H9 (cell line): ENCODE results near the gene HIRA. TPM values are rescaled to one million over a fixed set of nuclear protein-coding genes. Genes with fewer than 3 reads are reported as not detected.

Experiments used
- DNase-seq: peaks from one replicate; pipeline ENCODE4 v3.0.0-alpha.2; 2017
- H2AFZ ChIP-seq: one replicate; pipeline ENCODE4 v1.6.1; 2013; ENCODE audit warnings: mild to moderate bottlenecking, low read length, control low read depth, moderate library complexity
- H2AK5ac ChIP-seq: 2 replicates; pipeline ENCODE4 v1.6.1; 2013; ENCODE audit warnings: low read length, control low read depth, mixed read lengths; ENCODE audit not compliant: insufficient read length
- H2BK120ac ChIP-seq: one replicate; pipeline ENCODE4 v1.6.1; 2013; ENCODE audit warnings: low read depth, mild to moderate bottlenecking, low read length, control low read depth, inconsistent platforms; ENCODE audit not compliant: poor library complexity, severe bottlenecking
- H2BK12ac ChIP-seq: 2 replicates; pipeline ENCODE4 v1.6.1; 2013; ENCODE audit warnings: low read length, control low read depth, mixed read lengths, low read depth; ENCODE audit not compliant: insufficient read length
- H2BK15ac ChIP-seq: 2 replicates; pipeline ENCODE4 v1.6.1; 2013; ENCODE audit warnings: low read depth, low read length, control low read depth
- H2BK20ac ChIP-seq: one replicate; pipeline ENCODE4 v1.6.1; 2013; ENCODE audit warnings: low read depth, mild to moderate bottlenecking, low read length, control low read depth, inconsistent platforms; ENCODE audit not compliant: poor library complexity, severe bottlenecking
- H2BK5ac ChIP-seq: 2 replicates; pipeline ENCODE4 v1.6.1; 2013; ENCODE audit warnings: low read length, control low read depth, mixed read lengths; ENCODE audit not compliant: insufficient read length
- H3K14ac ChIP-seq: 2 replicates; pipeline ENCODE4 v1.6.1; 2013; ENCODE audit warnings: low read length, control low read depth; ENCODE audit not compliant: insufficient read depth
- H3K18ac ChIP-seq: 2 replicates; pipeline ENCODE4 v1.6.1; 2013; ENCODE audit warnings: low read depth, mild to moderate bottlenecking, mixed read lengths, low read length, control low read depth; ENCODE audit not compliant: insufficient read length
- H3K23ac ChIP-seq: 2 replicates; pipeline ENCODE4 v1.6.1; 2013; ENCODE audit warnings: low read length, control low read depth, mixed read lengths, low read depth; ENCODE audit not compliant: insufficient read length
- H3K23me2 ChIP-seq: 2 replicates; pipeline ENCODE4 v1.6.1; 2013; ENCODE audit warnings: low read depth, mild to moderate bottlenecking, mixed read lengths, low read length, control low read depth; ENCODE audit not compliant: insufficient read length, poor library complexity, severe bottlenecking
- H3K27ac ChIP-seq: 2 replicates; pipeline ENCODE4 v1.5.1; 2013; ENCODE audit warnings: low read length, control low read depth, mixed read lengths, low read depth; ENCODE audit not compliant: insufficient read length
- H3K27me3 ChIP-seq: 2 replicates; pipeline ENCODE4 v1.6.1; 2013; ENCODE audit warnings: low read length, control low read depth, inconsistent platforms; ENCODE audit not compliant: insufficient read depth
- H3K4ac ChIP-seq: 2 replicates; pipeline ENCODE4 v1.6.1; 2013; ENCODE audit warnings: low read depth, mild to moderate bottlenecking, control low read depth, inconsistent platforms, low read length, moderate library complexity
- H3K4me1 ChIP-seq: 2 replicates; pipeline ENCODE4 v1.6.1; 2013; ENCODE audit warnings: low read length, control low read depth, inconsistent platforms; ENCODE audit not compliant: insufficient read depth
- H3K4me2 ChIP-seq: 2 replicates; pipeline ENCODE4 v1.6.1; 2013; ENCODE audit warnings: low read length, control low read depth, mixed read lengths; ENCODE audit not compliant: insufficient read length, insufficient read depth
- H3K56ac ChIP-seq: 2 replicates; pipeline ENCODE4 v1.6.1; 2013; ENCODE audit warnings: low read depth, mild to moderate bottlenecking, mixed read lengths, low read length, control low read depth; ENCODE audit not compliant: insufficient read length
- H3K79me1 ChIP-seq: 2 replicates; pipeline ENCODE4 v1.6.1; 2013; ENCODE audit warnings: low read depth, mild to moderate bottlenecking, moderate library complexity, low read length, control low read depth, inconsistent platforms; ENCODE audit not compliant: insufficient read depth, poor library complexity, severe bottlenecking
- H3K79me2 ChIP-seq: 2 replicates; pipeline ENCODE4 v1.6.1; 2013; ENCODE audit warnings: low read length, control low read depth, inconsistent platforms; ENCODE audit not compliant: insufficient read depth
- H3K9ac ChIP-seq: 2 replicates; pipeline ENCODE4 v1.6.1; 2013; ENCODE audit warnings: low read length, control low read depth, mixed read lengths; ENCODE audit not compliant: insufficient read length; ENCODE audit errors: extremely low read depth
- H3K9me3 ChIP-seq: one replicate; pipeline ENCODE4 v1.6.1; 2013; ENCODE audit warnings: low read depth, low read length, inconsistent platforms; ENCODE audit not compliant: control insufficient read depth
- H3T11ph ChIP-seq: one replicate; pipeline ENCODE4 v1.6.1; 2013; ENCODE audit warnings: mild to moderate bottlenecking, low read length, control low read depth, inconsistent platforms
- H4K20me1 ChIP-seq: one replicate; pipeline ENCODE4 v1.6.1; 2013; ENCODE audit not compliant: control insufficient read depth, insufficient read length, insufficient read depth
- H4K5ac ChIP-seq: 2 replicates; pipeline ENCODE4 v1.6.1; 2013; ENCODE audit warnings: low read depth, mild to moderate bottlenecking, mixed read lengths, low read length, control low read depth; ENCODE audit not compliant: insufficient read length
- H4K8ac ChIP-seq: replicated peaks from 2 replicates; pipeline ENCODE4 v1.6.1; 2013; ENCODE audit warnings: low read length, control low read depth, mixed read lengths, low read depth; ENCODE audit not compliant: insufficient read length
- H4K91ac ChIP-seq: 2 replicates; pipeline ENCODE4 v1.6.1; 2013; ENCODE audit warnings: low read depth, mild to moderate bottlenecking, moderate library complexity, mixed read lengths, low read length, control low read depth; ENCODE audit not compliant: insufficient read length
- H3K27ac Mint-ChIP-seq, 3 experiments: 2 replicates in 2 of 3; 3 replicates in 1 of 3; pipeline ENCODE4 v1.8.0; 2020 to 2021; ENCODE audit warnings: mixed read lengths in 3 of 3, mild to moderate bottlenecking in 1 of 3, moderate library complexity in 1 of 3
- H3K27me3 Mint-ChIP-seq: 2 replicates; pipeline ENCODE4 v1.8.0; 2021; ENCODE audit warnings: low read depth, mild to moderate bottlenecking, moderate library complexity, mixed read lengths
- H3K36me3 Mint-ChIP-seq, 3 experiments: 2 replicates in 2 of 3; 3 replicates in 1 of 3; pipeline ENCODE4 v1.8.0; 2020 to 2021; ENCODE audit warnings: low read depth in 3 of 3, mixed read lengths in 3 of 3; ENCODE audit not compliant: insufficient read depth in 1 of 3
- H3K4me1 Mint-ChIP-seq, 2 experiments: 2 replicates each; pipeline ENCODE4 v1.8.0; 2020; ENCODE audit warnings: mixed read lengths in 2 of 2
- H3K4me3 Mint-ChIP-seq, 2 experiments: 2 replicates in 1 of 2; 3 replicates in 1 of 2; pipeline ENCODE4 v1.8.0; 2020 to 2021; ENCODE audit warnings: mild to moderate bottlenecking in 2 of 2, mixed read lengths in 2 of 2, moderate library complexity in 1 of 2
- H3K9me3 Mint-ChIP-seq, 2 experiments: 2 replicates in 1 of 2; 3 replicates in 1 of 2; pipeline ENCODE4 v1.8.0; 2020; ENCODE audit warnings: mild to moderate bottlenecking in 2 of 2, mixed read lengths in 2 of 2, moderate library complexity in 1 of 2
- WGBS: extraction: QIAGEN DNeasy Blood & Tissue Kit; methylation state at CpG from one replicate; pipeline ENCODE4 v1.1.7; 2013; ENCODE audit warnings: missing lambda C conversion rate, low lambda C conversion rate, mixed read lengths; ENCODE audit not compliant: insufficient read length; ENCODE audit errors: extremely low coverage; 5-methylcytosine and 5-hydroxymethylcytosine counted together
- total RNA-seq: library from RNA; stranded (reverse); gene quantifications from 2 replicates; pipeline ENCODE4 v1.2.1, GENCODE V29; 2021
- TF ChIP-seq, protein P1 (sequence below): fragments of 200-600 bp; sonication (generic); conservative IDR thresholded peaks from 3 replicates; pipeline ENCODE4 v1.8.0; 2021; ENCODE audit warnings: antibody characterized with exemption, mild to moderate bottlenecking

Gene HIRA
- total RNA-seq, 1 experiment from 2014 or later = 51.9 TPM

DNA sequence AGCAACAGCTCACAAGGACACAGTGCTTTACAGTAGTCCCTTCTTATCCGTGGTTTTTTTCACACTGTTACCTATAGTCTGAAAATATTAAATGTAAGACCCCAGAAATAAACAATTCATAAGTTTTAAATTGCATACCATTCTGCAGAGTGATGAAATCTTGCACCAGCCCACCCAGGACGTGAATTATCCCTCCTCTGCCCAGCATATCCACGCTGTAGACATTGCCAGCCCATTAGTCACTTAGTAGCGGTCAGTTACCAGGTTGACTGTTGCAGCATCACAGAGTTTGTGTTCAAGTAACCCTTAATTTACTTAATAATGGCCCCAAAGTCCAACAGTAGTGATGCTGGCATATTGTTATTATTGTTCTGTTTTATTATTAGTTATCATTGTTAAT lies 143.6 kb downstream of the HIRA start:
- Histone ChIP-seq H4K8ac (no peak overlapping the region), H4K5ac (no peak overlapping the region), H2AK5ac (no peak overlapping the region), H3K23ac (no peak overlapping the region), H3K23me2 (peaks cover 12% of the 10 kb centered on the region), H3K4me2 (no peak overlapping the region), H2BK5ac (no peak overlapping the region), H2BK15ac (no peak overlapping the region), H3K9me3 (no peaks in the 10 kb centered on the region), H2BK12ac (no peak overlapping the region), H3K4ac (no peak overlapping the region), H3K9ac (no peak overlapping the region), H3K27me3 (peaks cover 3% of the 10 kb centered on the region; the same call in 1 of the 2 replicates), H3K14ac (no peak overlapping the region), H3K79me1 (no peaks in the 10 kb centered on the region), H4K91ac (no peak overlapping the region), H2AFZ (no peak overlapping the region), H3K56ac (no peak overlapping the region), H3K79me2 (no peaks in the 10 kb centered on the region), H4K20me1 (no peaks in the 10 kb centered on the region), H3T11ph (no peak overlapping the region), H3K4me1 (peaks cover 17% of the 10 kb centered on the region), H2BK20ac (no peak overlapping the region), H2BK120ac (no peak overlapping the region), H3K27ac (no peak overlapping the region), H3K18ac (no peak overlapping the region)
- peaks cover 20% of the 10 kb centered on the region for H3K27me3 Mint-ChIP-seq
- H3K27ac Mint-ChIP-seq = no peak overlapping the region; a peak in 1 of 7 replicates
- H3K4me3 Mint-ChIP-seq = no peak overlapping the region
- no CpG with 5 or more reads among the region's 4 CpGs for WGBS
- H3K4me1 Mint-ChIP-seq = peaks cover 67% of the 10 kb centered on the region in 2 experiments
- H3K36me3 Mint-ChIP-seq = peaks cover 1 to 15% (median 12%) of the 10 kb centered on the region in 3 experiments; a peak in 4 of 7 replicates
- TF ChIP-seq, protein P1, sequence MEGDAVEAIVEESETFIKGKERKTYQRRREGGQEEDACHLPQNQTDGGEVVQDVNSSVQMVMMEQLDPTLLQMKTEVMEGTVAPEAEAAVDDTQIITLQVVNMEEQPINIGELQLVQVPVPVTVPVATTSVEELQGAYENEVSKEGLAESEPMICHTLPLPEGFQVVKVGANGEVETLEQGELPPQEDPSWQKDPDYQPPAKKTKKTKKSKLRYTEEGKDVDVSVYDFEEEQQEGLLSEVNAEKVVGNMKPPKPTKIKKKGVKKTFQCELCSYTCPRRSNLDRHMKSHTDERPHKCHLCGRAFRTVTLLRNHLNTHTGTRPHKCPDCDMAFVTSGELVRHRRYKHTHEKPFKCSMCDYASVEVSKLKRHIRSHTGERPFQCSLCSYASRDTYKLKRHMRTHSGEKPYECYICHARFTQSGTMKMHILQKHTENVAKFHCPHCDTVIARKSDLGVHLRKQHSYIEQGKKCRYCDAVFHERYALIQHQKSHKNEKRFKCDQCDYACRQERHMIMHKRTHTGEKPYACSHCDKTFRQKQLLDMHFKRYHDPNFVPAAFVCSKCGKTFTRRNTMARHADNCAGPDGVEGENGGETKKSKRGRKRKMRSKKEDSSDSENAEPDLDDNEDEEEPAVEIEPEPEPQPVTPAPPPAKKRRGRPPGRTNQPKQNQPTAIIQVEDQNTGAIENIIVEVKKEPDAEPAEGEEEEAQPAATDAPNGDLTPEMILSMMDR = no peak
- no peaks in the 10 kb centered on the region for H3K9me3 Mint-ChIP-seq
- no peak for DNase-seq
